Measurements from ENCODE around the gene DCUN1D5. TPM values are rescaled to one million over a fixed set of nuclear protein-coding genes. Genes with fewer than 3 reads are reported as not detected.
"Not testable (repeated sequence)": the region's sequence is repeated elsewhere in the genome, so short reads cannot be mapped to it uniquely, and the experiment has no call there.

Gene DCUN1D5
- total RNA-seq, 1 donor from 2014 or later, result 42.6 TPM

DNA sequence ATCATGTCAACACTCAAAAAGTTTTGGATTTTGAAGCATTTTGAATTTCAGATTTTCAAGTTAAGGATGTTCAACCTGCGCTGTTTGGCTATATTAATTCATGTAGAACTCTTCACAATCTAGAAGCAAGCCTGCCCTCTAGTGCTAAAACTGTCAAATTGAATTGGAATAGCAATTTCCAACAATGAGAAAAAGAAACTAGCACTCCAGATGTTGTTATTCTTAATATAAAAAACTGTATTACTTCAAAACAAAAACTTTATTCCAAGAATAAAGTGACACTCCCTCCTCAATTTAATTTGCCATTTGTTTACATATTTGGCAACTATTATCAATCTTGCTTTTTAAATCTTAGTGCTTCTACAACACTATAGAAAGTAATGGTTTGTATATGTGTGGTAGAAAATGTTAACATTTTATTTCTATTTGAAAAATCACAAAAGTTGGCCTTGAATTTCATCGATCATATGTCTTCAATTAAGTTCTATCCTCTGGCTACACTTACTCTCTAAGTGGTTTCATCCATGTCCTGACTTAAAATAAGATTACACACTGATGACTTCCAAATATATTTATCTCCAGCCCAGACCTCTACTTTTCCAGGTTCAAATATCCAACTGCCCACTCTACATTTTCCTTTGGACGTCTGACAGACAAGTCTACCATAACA, 36.6 kb downstream of the DCUN1D5 start:
- peak; percentile 63 for DNase-seq (ENCODE audit: low read depth)

DNA sequence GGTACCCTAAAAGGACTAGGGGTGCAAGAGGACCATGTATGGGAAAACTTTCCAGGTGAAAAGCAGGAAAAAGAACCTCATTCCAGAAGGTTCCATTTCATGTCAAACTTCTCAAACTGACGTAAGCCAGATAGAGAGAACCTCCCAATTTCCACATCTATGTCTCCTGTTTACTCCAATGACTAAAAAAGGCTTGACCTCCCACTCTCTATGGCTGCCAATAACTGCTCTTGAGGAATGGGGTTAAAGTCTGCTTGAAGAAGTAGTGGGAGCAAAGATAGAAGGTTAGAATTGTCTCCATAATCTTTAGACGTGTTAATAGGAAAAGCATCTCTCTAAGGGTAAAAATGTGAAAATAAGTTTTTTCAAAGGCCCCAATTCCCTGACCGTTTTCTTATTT, 38.0 kb downstream of the DCUN1D5 start:
- DNase-seq (ENCODE audit: low read depth), result no peak

DNA sequence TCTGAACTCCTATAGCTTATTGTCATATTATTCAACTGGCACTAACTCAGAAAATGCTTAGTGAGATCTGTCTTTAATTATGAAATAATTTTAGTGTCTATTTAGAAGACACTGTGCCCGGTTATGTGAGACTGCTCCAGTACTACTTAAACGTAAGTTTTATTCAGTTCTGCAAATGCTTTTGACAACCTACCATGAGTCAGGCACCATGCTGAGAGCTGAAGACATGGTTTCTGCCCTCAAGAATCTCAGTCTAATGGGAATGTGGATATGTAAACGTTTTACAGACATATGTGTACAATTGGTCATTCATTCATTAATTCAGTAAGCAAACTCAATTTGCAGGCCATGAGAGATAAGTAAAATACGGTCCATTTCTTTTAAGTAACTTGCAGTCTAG, 40.0 kb downstream of the DCUN1D5 start:
- peak; percentile 88 for DNase-seq (ENCODE audit: low read depth)

DNA sequence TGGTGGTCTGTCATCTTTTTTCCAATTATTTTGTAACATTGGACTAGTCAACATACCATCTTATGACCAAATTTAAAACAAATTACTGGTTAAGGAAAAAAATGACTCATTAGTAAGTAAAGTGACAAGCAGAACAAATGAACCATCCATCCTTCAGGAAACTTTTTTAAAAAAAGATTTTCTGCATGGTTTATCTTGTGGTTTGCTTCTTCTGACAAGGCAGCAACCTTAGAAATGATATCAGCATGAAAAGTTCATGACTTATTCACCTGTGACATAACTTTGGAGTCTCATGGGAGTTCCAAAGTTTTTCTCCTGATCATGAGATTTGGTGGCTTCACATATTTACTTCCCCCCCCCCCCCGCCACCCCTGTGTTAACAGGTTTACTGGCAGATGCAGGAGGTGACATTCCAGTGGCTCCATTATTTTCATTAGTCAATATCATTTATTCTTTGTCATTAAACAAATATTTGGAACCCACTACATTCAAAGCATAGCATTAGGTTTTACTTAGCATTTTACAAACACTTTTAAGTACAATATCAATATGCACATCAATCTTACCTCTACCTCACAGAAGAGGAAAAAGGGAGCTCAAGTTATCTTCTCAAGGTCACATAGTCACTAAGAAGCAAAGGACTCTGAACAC, 40.7 kb downstream of the DCUN1D5 start:
- peak; percentile 90 for DNase-seq (ENCODE audit: low read depth)

DNA sequence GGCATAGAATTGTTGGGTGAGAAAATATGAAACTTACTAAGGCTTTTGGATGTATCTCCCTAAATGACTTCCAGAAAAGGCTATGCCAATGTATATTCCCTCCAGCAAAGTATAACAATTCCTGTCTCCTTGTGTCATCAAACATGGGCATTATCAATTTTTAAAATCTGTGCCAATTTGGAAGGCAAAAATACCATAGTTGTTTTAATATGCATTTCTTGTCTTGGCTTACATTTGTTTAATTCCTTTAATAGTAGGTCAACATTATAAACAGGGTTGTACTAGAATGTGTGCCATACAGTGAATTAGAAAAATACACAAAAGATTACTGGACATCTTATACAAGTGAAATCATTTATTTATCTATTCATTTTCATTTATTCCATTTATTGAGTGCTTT, 41.6 kb downstream of the DCUN1D5 start:
- DNase-seq (ENCODE audit: low read depth), result no peak

DNA sequence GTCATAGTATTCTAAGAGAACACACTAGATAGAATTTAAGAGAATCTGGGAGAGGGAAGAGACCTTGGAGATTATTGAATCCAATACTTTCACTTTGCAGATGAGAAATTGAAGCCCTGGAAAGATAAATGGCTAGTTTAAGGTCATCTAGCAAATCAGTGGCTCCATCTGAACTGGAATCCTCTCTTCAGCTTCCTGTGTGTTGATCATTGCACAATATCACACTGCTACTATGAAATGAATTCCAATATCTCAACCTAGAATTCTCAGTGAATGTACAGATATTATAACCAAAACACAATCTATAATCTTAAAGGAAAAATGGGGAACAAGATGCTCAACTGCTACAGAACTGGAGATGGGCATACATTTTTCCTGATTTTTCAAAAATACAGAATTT, 44.1 kb downstream of the DCUN1D5 start:
- no peak for DNase-seq (ENCODE audit: low read depth)

DNA sequence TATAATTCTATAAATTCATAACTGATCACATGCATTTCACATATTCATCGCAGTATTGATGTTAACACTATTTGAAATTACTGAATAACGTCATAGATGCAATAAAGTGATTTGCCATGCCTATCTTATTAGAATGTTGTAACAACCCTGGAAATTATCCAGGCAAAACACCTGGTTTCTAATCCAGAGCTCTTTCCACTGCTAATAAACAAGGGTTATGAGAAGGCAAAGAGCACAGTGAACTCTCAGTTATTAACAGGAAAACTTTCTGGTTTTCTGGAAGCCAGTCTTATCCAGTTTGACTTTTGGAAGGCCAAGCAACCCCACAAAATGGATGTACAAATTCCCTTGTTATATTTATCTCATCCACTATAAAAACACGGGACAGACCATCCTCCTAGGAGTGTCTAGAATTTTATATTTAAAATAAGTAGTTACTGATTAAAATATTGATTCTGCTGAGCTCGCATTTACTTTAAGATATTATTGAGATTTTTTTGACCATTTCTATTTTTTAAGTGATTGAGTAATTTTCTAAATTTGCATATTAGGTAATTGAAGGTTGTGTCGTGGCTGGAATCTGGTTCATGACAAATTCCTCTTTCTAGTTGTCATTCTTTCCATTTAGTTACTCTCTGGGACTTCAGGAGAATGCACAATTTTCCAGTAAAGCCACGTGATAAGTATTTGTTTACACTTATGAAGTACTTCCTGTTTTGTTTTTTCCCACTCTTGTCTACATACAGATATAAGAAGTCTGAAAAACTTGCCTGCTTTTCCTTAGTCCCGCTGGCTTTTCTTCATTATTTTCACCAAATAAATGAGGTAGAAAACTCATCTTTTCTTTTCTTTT, 47.9 kb downstream of the DCUN1D5 start:
- DNase-seq (ENCODE audit: low read depth), result peak; percentile 63

DNA sequence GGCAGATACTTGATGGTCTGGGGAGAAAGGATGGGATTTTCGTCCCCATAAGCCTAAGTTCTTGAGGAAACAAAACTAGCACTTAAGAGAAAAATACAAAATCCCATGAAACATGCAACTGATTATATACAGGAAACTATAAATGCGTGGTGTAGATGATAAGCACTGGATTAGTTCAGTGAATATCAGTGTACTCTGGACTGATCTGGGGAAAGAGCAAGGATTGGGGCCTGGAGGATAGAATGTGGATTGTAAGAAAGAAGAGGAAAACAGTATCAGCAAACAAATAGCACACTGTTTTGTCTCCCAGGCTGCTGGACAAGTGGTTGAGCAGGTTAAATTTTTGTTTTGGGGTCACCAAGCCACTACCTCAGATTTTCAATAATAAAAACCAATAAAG, 49.8 kb downstream of the DCUN1D5 start:
- no peak for DNase-seq (ENCODE audit: low read depth)

DNA sequence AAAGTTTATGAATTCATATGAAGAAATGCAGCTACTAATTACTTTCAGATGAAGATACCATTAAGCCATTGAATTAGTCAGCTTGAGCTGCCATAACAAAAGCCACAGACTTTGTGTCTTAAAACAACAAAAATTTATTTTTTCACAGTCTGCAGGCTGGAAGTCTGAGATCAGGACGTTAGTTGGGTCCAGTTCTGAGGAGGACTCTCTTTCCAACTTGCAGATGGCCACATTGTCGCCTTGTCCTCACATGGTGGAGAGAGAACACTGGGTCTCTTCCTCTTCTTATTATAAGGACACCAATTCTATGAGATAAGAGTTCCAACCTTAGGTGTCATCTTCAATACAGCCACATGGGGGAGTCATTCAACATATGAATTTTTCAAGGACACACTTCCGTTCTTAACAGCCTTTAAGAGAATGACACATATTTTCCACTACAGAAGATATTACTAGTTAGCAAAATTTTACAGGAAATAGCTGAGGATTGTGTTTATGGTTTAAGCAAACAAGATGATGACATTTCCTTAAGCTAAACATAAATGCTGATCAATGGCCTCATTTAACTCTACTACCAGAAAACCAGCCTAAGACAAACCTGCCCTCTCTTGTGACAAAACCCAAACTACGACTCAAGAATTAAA, 56.0 kb downstream of the DCUN1D5 start:
- peak; percentile 86 for DNase-seq (ENCODE audit: low read depth)

DNA sequence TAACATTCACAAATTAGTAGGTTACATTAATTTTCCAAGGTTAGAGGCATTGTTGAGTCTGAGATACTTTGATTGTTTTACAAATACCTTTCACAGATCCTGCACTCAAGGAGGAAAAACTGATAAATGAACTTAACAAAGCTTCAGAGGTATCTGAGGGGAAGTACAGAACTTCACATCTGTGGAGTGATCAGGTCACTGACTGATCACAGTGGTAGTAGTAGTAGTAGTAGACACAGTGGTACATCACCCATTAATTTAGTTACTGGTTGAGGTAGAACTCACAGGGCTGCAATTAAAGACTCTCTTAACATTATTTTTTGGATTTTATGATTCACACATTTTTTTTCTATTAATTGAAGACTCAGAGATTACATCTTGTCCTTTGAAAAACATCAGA, 56.7 kb downstream of the DCUN1D5 start:
- DNase-seq (ENCODE audit: low read depth), result no peak

DNA sequence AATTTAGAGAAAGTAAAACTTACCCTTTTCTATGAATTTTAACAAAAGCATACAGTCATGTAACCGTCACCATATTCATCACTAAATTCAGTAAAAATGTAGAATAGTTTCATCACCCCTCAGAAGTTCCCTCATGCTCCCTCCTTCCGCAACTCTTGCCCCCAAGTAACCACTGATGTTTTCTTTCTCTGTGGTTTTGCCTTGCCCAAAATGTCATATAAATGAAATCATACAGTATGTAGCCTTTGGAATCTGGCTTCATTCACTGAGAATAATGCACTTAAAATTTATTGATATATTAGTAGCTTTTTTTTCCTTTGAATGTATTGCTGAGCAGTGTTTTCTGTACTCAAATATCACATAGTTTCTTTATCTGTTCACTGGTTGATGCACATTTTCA, 60.1 kb downstream of the DCUN1D5 start:
- no peak for DNase-seq (ENCODE audit: low read depth)

DNA sequence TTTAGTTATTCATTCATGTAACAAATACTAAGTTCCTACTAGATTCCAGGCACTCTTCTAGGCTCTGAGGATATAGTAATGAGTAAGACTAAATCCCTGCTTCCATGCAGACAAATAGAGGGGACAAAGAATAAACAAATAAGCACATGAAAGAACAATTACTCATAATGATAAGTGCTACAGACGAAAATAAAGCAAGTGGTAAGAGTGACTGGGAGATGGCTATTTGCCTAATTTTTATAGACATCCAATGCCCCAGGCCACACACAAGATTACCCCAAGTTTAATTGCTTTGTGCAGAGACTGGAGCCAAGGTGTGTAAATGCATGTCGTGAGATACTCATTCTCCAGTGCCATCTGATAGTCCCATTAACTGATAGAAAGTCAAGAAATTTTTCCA, 62.6 kb downstream of the DCUN1D5 start:
- no peak for DNase-seq (ENCODE audit: low read depth)

DNA sequence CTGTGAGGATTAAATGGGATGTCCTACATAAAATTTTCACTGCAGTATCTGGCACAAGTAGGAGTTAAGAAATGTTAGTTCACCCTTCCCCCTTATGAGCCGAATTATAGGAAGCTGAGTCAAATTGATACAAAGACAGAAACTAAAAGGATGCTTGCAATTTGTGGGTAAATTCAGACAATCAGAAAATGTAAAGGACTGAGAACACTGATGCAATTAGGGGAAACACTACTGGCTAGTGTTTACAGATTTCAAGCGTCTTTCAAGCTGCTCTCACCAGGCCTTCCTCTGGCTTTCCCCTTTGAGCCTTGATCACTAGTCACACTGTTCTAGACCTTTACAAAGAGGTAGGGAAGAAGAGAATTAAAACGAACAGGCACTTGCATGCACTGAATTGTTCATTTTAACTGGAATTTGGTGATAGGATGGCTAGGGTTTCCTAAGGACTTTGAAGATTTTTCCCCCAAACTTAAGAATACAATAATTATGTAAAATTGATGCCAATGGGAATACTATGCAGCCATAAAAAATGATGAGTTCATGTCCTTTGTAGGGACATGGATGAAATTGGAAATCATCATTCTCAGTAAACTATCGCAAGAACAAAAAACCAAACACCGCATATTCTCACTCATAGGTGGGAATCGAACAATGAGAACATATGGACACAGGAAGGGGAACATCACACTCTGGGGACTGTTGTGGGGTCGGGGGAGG, 63.5 kb downstream of the DCUN1D5 start:
- not testable (repeated sequence) for DNase-seq (ENCODE audit: low read depth)

DNA sequence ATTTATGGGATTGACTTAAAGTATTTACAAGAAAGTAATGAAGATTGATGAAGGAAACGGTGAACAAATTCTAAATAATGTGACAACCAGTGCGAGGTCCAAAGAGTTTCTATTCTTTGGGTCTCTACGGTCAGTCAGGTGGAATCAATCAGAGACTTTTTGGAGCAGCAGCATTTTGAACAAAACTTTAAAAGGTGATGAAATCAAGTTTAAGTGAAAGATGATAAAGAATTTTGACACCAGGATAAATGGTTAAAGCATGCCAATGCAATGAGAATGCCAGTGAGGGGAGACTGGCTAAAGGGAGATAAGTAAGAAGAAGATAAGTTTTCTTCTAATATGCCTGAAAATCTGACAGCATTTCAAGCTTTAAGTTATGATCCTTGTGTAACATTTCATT, 67.9 kb downstream of the DCUN1D5 start:
- DNase-seq (ENCODE audit: low read depth), result no peak

DNA sequence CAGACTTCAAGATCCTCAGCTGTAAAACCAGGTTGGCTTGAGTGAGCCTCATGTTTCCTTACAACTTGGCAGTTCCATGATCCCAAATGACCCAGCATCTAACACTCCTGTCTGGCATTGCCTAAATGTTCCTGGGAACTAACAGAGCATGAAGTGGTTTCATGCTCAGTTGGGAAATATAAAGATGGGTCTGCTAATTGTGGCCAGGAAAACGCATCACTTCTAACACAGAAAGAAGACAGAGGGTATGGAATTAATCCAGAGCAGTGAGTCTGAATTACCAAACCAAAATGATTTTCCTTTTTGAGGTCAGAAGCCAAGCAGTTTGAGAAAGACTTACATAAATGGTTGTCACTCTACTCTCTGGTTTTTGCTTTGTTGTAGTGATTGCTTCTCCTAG, 75.9 kb downstream of the DCUN1D5 start:
- DNase-seq (ENCODE audit: low read depth), result peak; percentile 93

DNA sequence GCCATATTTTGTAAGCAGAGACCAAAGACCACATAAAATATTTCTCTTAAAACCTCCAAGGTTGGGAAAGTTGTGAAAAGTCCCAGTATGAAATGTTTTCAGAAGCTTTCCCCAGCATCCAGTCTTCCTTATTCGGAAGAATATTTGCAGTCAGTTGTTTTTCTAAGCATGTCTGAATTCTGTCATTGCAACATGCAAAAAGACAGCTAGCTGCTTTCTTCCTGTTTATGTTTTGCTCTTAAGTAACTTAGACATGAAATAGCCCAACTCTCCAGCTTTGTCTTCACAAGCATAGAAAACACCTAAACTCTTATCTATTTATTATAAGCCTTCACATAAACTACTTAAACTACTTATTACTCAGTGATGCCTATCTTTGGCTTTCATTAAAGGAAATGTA, 78.5 kb downstream of the DCUN1D5 start:
- peak; percentile 58 for DNase-seq (ENCODE audit: low read depth)

Other genes starting within 250 kb of the DCUN1D5 start
- not detected in 2 replicates for gene MMP3, start 248.6 kb downstream of the DCUN1D5 start, total RNA-seq
- gene MMP12, start 217.2 kb downstream of the DCUN1D5 start, total RNA-seq, result 0.80 TPM in 1 of 2 replicates, not detected in the other
- gene MMP13, start 136.4 kb downstream of the DCUN1D5 start, total RNA-seq, result not detected in 2 replicates
- 10.8 and 43.2 TPM in 2 replicates for gene DYNC2H1, start 17.3 kb upstream of the DCUN1D5 start, total RNA-seq